Trophoblast cell (in vitro differentiated cells and primary cell): Measurements from ENCODE around the gene B4GALNT3.

Source experiments
- DNase-seq, 2 donors: peaks; one replicate each; pipeline ENCODE4 v3.0.0-alpha.2; 2016
- H2AFZ ChIP-seq: 2 replicates; pipeline ENCODE4 v1.6.1; 2013; ENCODE audit warnings: low read length, moderate library complexity, mild to moderate bottlenecking; ENCODE audit not compliant: insufficient read depth, poor library complexity
- H2AK5ac ChIP-seq: 2 replicates; pipeline ENCODE4 v1.6.1; 2013; ENCODE audit warnings: mild to moderate bottlenecking, low read length
- H2BK120ac ChIP-seq: 2 replicates; pipeline ENCODE4 v1.6.1; 2013; ENCODE audit warnings: low read length, mild to moderate bottlenecking, moderate library complexity; ENCODE audit not compliant: insufficient read depth, poor library complexity
- H2BK12ac ChIP-seq: 2 replicates; pipeline ENCODE4 v1.6.1; 2013; ENCODE audit warnings: mild to moderate bottlenecking, low read length, moderate library complexity
- H2BK5ac ChIP-seq: 2 replicates; pipeline ENCODE4 v1.6.1; 2013; ENCODE audit warnings: low read length, low read depth, moderate library complexity, mild to moderate bottlenecking; ENCODE audit not compliant: poor library complexity
- H3K14ac ChIP-seq: 2 replicates; pipeline ENCODE4 v1.6.1; 2013; ENCODE audit warnings: mild to moderate bottlenecking, low read length
- H3K18ac ChIP-seq: 2 replicates; pipeline ENCODE4 v1.6.1; 2013; ENCODE audit warnings: mild to moderate bottlenecking, low read length
- H3K23ac ChIP-seq: 2 replicates; pipeline ENCODE4 v1.6.1; 2013; ENCODE audit warnings: low read length
- H3K27ac ChIP-seq: 2 replicates; pipeline ENCODE4 v1.5.1; 2013; ENCODE audit warnings: low read depth, mild to moderate bottlenecking, inconsistent platforms, low read length, moderate library complexity
- H3K27me3 ChIP-seq: 2 replicates; pipeline ENCODE4 v1.6.1; 2013; ENCODE audit warnings: inconsistent platforms, mild to moderate bottlenecking, low read length, moderate library complexity; ENCODE audit not compliant: insufficient read depth
- H3K36me3 ChIP-seq, 2 experiments: 1 replicate in 1 of 2; 2 replicates in 1 of 2; pipeline ENCODE4 v1.6.1; 2013; ENCODE audit warnings: low read length in 2 of 2, mild to moderate bottlenecking in 2 of 2, moderate library complexity in 1 of 2; ENCODE audit not compliant: insufficient read depth in 2 of 2, control insufficient read depth in 1 of 2
- H3K4ac ChIP-seq: 2 replicates; pipeline ENCODE4 v1.6.1; 2013; ENCODE audit warnings: low read depth, mild to moderate bottlenecking, low read length, moderate library complexity
- H3K4me1 ChIP-seq, 2 experiments: 1 replicate in 1 of 2; 2 replicates in 1 of 2; pipeline ENCODE4 v1.6.1; 2013; ENCODE audit warnings: low read length in 2 of 2, mild to moderate bottlenecking in 2 of 2, moderate library complexity in 1 of 2; ENCODE audit not compliant: insufficient read depth in 2 of 2, control insufficient read depth in 1 of 2
- H3K4me2 ChIP-seq: 2 replicates; pipeline ENCODE4 v1.6.1; 2013; ENCODE audit warnings: inconsistent platforms, mild to moderate bottlenecking, low read length, moderate library complexity
- H3K4me3 ChIP-seq: 2 replicates; pipeline ENCODE4 v1.5.1; 2013; ENCODE audit warnings: mild to moderate bottlenecking, low read depth, low read length, inconsistent platforms
- H3K79me1 ChIP-seq: one replicate; pipeline ENCODE4 v1.6.1; 2013; ENCODE audit warnings: low read length
- H3K79me2 ChIP-seq: 2 replicates; pipeline ENCODE4 v1.6.1; 2013; ENCODE audit warnings: low read length, mild to moderate bottlenecking; ENCODE audit not compliant: control insufficient read depth, insufficient read depth, poor library complexity
- H3K9ac ChIP-seq: 2 replicates; pipeline ENCODE4 v1.6.1; 2013; ENCODE audit warnings: mild to moderate bottlenecking, low read length
- H3K9me3 ChIP-seq: 2 replicates; pipeline ENCODE4 v1.6.1; 2013; ENCODE audit warnings: low read depth, mild to moderate bottlenecking, control low read depth, inconsistent platforms, low read length; ENCODE audit not compliant: insufficient read depth
- H4K12ac ChIP-seq: 2 replicates; pipeline ENCODE4 v1.6.1; 2013; ENCODE audit warnings: low read depth, mild to moderate bottlenecking, low read length, moderate library complexity
- H4K8ac ChIP-seq: 2 replicates; pipeline ENCODE4 v1.6.1; 2013; ENCODE audit warnings: low read depth, mild to moderate bottlenecking, low read length, moderate library complexity
- H4K91ac ChIP-seq: one replicate; pipeline ENCODE4 v1.6.1; 2013; ENCODE audit warnings: low read depth, mild to moderate bottlenecking, low read length, moderate library complexity
- WGBS: extraction: QIAGEN DNeasy Blood & Tissue Kit; methylation state at CpG from one replicate; pipeline ENCODE4 v1.1.7; 2013; ENCODE audit warnings: missing lambda C conversion rate; ENCODE audit not compliant: insufficient read length, insufficient coverage; ENCODE audit errors: extremely low coverage; 5-methylcytosine and 5-hydroxymethylcytosine counted together

B4GALNT3 gene

DNA sequence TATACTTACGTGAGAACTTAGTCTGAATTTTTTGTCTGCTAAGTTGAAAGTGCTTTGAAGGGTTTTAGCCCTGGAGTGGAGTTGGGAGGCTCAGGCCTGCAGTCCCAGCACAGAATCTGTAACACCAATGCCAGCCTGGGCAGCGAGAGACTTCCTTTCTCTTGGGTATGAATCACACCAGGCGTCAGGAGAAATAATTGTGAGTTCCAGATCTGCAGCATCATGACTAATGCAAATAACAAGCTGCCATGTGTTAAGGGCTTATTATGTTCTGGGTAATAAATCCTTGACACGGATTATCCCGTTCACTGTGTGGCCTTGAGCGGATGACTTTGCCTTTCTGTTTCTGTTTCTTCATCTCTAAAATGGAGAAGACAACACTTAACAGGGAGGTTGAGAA lies 70.6 kb downstream of the B4GALNT3 start:
- no peaks in the 10 kb centered on the region for H3K79me2 ChIP-seq
- no peak overlapping the region for H2AK5ac ChIP-seq
- no peak overlapping the region for H4K12ac ChIP-seq
- H2BK12ac ChIP-seq: no peak overlapping the region
- H3K9ac ChIP-seq: no peak overlapping the region
- WGBS: no CpG with 5 or more reads among the region's 6 CpGs
- no peaks in the 10 kb centered on the region for H3K36me3 ChIP-seq
- no peak overlapping the region for H2AFZ ChIP-seq
- H3K18ac ChIP-seq: no peak overlapping the region
- no peak for DNase-seq
- no peak overlapping the region for H4K8ac ChIP-seq
- no peak overlapping the region for H2BK120ac ChIP-seq
- no peak overlapping the region for H3K4ac ChIP-seq
- peaks cover 7% of the 10 kb centered on the region for H3K9me3 ChIP-seq
- H4K91ac ChIP-seq: no peak overlapping the region
- peaks cover 2% of the 10 kb centered on the region for H3K79me1 ChIP-seq
- H3K27ac ChIP-seq: no peak overlapping the region
- H3K14ac ChIP-seq: no peak overlapping the region
- H3K4me1 ChIP-seq: peaks cover 5 to 8% of the 10 kb centered on the region in 2 experiments
- no peak overlapping the region for H3K4me2 ChIP-seq
- no peak overlapping the region for H3K4me3 ChIP-seq
- H3K23ac ChIP-seq: no peak overlapping the region
- no peak overlapping the region for H2BK5ac ChIP-seq
- no peaks in the 10 kb centered on the region for H3K27me3 ChIP-seq

DNA sequence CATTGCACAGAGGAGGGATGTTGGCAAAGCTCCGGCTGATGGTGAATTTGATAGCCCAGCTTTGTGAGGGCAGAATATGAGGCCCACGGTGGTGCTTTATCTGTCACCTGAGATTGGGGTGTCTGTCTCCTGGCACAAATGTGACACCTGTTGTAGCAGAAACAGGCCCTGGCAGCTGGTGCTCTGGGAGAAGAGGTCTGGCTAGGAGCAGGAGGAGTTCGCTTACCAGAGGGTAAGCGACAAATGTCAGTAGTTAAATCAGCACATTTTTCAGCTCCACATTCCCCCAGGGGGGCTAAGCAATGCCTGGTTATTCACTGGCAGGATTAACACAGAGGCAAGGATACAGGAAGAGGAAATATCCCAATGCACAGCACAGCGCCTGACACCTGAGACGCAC lies 71.1 kb downstream of the B4GALNT3 start:
- no CpG with 5 or more reads among the region's 6 CpGs for WGBS
- no peak overlapping the region for H3K4me3 ChIP-seq
- H3K36me3 ChIP-seq: no peaks in the 10 kb centered on the region
- H3K79me1 ChIP-seq: no peaks in the 10 kb centered on the region
- no peak overlapping the region for H3K4ac ChIP-seq
- no peak overlapping the region for H2AFZ ChIP-seq
- no peak overlapping the region for H3K23ac ChIP-seq
- H3K79me2 ChIP-seq: no peaks in the 10 kb centered on the region
- no peak overlapping the region for H3K9ac ChIP-seq
- no peaks in the 10 kb centered on the region for H3K27me3 ChIP-seq
- no peak overlapping the region for H3K18ac ChIP-seq
- no peak for DNase-seq
- no peak overlapping the region for H3K4me2 ChIP-seq
- no peak overlapping the region for H4K91ac ChIP-seq
- no peak overlapping the region for H2AK5ac ChIP-seq
- no peak overlapping the region for H4K12ac ChIP-seq
- H2BK5ac ChIP-seq: no peak overlapping the region
- H2BK12ac ChIP-seq: no peak overlapping the region
- H3K4me1 ChIP-seq: peaks cover 5 to 8% of the 10 kb centered on the region in 2 experiments
- no peak overlapping the region for H2BK120ac ChIP-seq
- H3K27ac ChIP-seq: no peak overlapping the region
- H3K9me3 ChIP-seq: peaks cover 7% of the 10 kb centered on the region
- H4K8ac ChIP-seq: no peak overlapping the region
- no peak overlapping the region for H3K14ac ChIP-seq

GRCh38 chr12:531951-532585 lies 72.3 kb downstream of the B4GALNT3 start:
- no peaks in the 10 kb centered on the region for H3K79me1 ChIP-seq
- no peak overlapping the region for H2BK120ac ChIP-seq
- no peak overlapping the region for H2AK5ac ChIP-seq
- H2BK5ac ChIP-seq: no peak overlapping the region
- H3K9me3 ChIP-seq: peaks cover 7% of the 10 kb centered on the region
- H3K4me1 ChIP-seq: peaks cover 5 to 8% of the 10 kb centered on the region in 2 experiments
- no peak overlapping the region for H2BK12ac ChIP-seq
- H3K36me3 ChIP-seq: no peaks in the 10 kb centered on the region
- no peak overlapping the region for H3K23ac ChIP-seq
- no peak overlapping the region for H3K4ac ChIP-seq
- H3K18ac ChIP-seq: no peak overlapping the region
- no CpG with 5 or more reads among the region's 3 CpGs for WGBS
- no peak overlapping the region for H3K27ac ChIP-seq
- H4K8ac ChIP-seq: no peak overlapping the region
- H4K12ac ChIP-seq: no peak overlapping the region
- no peak overlapping the region for H3K4me2 ChIP-seq
- H2AFZ ChIP-seq: no peak overlapping the region
- no peaks in the 10 kb centered on the region for H3K79me2 ChIP-seq
- no peak overlapping the region for H3K4me3 ChIP-seq
- H3K14ac ChIP-seq: no peak overlapping the region
- H4K91ac ChIP-seq: no peak overlapping the region
- no peaks in the 10 kb centered on the region for H3K27me3 ChIP-seq
- DNase-seq: peak; percentile 60 to 71
- no peak overlapping the region for H3K9ac ChIP-seq

DNA sequence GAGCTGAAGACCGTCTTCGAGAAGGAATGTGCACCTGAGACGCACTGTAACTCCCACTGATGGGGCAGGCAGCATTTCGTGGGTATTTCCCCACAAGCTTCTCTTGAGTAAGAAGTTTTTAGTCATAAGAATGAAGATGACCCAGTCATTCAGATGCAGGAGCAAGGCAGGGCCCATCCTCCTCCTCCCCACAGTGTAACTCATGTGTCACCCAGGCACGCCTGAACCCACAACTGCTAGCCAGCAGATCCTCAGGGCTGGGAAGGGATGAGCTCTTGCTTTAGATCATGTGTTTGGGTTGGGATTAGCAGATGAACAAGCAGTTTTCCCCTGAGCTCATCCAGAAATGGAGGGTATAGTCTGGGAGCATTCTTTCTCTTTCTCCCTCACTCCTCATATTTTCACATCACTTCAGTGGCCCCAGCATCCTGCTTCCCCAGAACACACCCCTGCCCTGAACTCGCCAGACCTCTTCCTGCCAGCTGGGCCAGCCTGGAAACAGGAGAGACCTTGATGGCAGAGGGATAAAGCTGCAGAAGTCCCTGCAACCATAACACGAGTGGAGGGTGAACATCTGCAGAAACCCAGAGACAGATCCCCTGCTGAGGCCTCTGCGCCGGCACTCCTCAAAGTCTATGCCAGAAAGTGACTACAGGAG lies 73.3 kb downstream of the B4GALNT3 start:
- no peaks in the 10 kb centered on the region for H3K79me2 ChIP-seq
- WGBS: no CpG with 5 or more reads among the region's 9 CpGs
- no peak overlapping the region for H4K8ac ChIP-seq
- H3K4me1 ChIP-seq: peaks cover 5 to 8% of the 10 kb centered on the region in 2 experiments
- no peaks in the 10 kb centered on the region for H3K79me1 ChIP-seq
- peak in 1 of 2 donors; percentile 23 for DNase-seq
- no peak overlapping the region for H3K18ac ChIP-seq
- no peaks in the 10 kb centered on the region for H3K27me3 ChIP-seq
- no peak overlapping the region for H2AK5ac ChIP-seq
- H2BK5ac ChIP-seq: peak overlapping the region; percentile 11
- no peaks in the 10 kb centered on the region for H3K36me3 ChIP-seq
- no peak overlapping the region for H3K23ac ChIP-seq
- H3K4me2 ChIP-seq: no peak overlapping the region
- H3K4ac ChIP-seq: no peak overlapping the region
- peak overlapping the region; percentile 22 for H3K14ac ChIP-seq
- no peak overlapping the region for H2BK120ac ChIP-seq
- no peak overlapping the region for H4K91ac ChIP-seq
- no peak overlapping the region for H2AFZ ChIP-seq
- no peak overlapping the region for H3K4me3 ChIP-seq
- peaks cover 7% of the 10 kb centered on the region for H3K9me3 ChIP-seq
- no peak overlapping the region for H3K9ac ChIP-seq
- no peak overlapping the region for H3K27ac ChIP-seq
- H4K12ac ChIP-seq: no peak overlapping the region
- no peak overlapping the region for H2BK12ac ChIP-seq
